H1 (cell line): Measurements from ENCODE around the gene OSBPL2. TPM values are rescaled to one million over a fixed set of nuclear protein-coding genes. Genes with fewer than 3 reads are reported as not detected.
A peak's percentile ranks its signal among the peaks of the same experiment; 100 is the strongest.

ENCODE experiments used
- CTCF ChIA-PET: fragments of 300-600 bp; sonication (Branson Sonifier 250); formaldehyde crosslinking; loops from one replicate; lab custom pipeline; 2021; ENCODE audit not compliant: partially characterized antibody; lab: Charles Lee
- POLR2A ChIA-PET: fragments of 300-600 bp; sonication (Branson Sonifier 250); formaldehyde crosslinking; loops from one replicate; lab custom pipeline; 2021; ENCODE audit warnings: inconsistent platforms; ENCODE audit not compliant: partially characterized antibody; lab: Charles Lee
- DNase-seq, 2 experiments: peaks; one replicate each; pipeline versions ENCODE4 v3.0.0 to v3.0.0-alpha.2; 2010 to 2022; ENCODE audit warnings: low spot score in 2 of 2, low read depth in 1 of 2, mixed read lengths in 1 of 2
- FAIRE-seq: peaks from 2 replicates; lab custom pipeline; 2011; peaks lifted over from hg19 to GRCh38; lab: Jason Lieb, UNC
- H2AFZ ChIP-seq: 2 replicates; pipeline ENCODE4 v1.8.1; 2012; ENCODE audit warnings: low read length, inconsistent platforms
- H2AK5ac ChIP-seq: 2 replicates; pipeline ENCODE4 v1.6.1; 2013; ENCODE audit warnings: low read depth, low read length
- H2BK120ac ChIP-seq: replicated peaks from 2 replicates; pipeline ENCODE3; 2013; ENCODE audit warnings: low read depth, low read length, inconsistent platforms
- H2BK12ac ChIP-seq: 2 replicates; pipeline ENCODE4 v1.6.1; 2013; ENCODE audit warnings: low read depth, low read length
- H2BK15ac ChIP-seq: 2 replicates; pipeline ENCODE4 v1.6.1; 2013; ENCODE audit warnings: low read length
- H2BK20ac ChIP-seq: 2 replicates; pipeline ENCODE4 v1.6.1; 2013; ENCODE audit warnings: low read length
- H2BK5ac ChIP-seq: 2 replicates; pipeline ENCODE4 v1.6.1; 2013; ENCODE audit warnings: low read depth, low read length
- H3K14ac ChIP-seq: 2 replicates; pipeline ENCODE4 v1.6.1; 2013; ENCODE audit warnings: inconsistent platforms; ENCODE audit not compliant: insufficient read length
- H3K18ac ChIP-seq: 2 replicates; pipeline ENCODE4 v1.6.1; 2013; ENCODE audit warnings: low read length; ENCODE audit errors: extremely low read depth
- H3K23ac ChIP-seq: 2 replicates; pipeline ENCODE4 v1.6.1; 2013; ENCODE audit warnings: inconsistent platforms; ENCODE audit not compliant: insufficient read length
- H3K23me2 ChIP-seq: 2 replicates; pipeline ENCODE4 v1.6.1; 2013; ENCODE audit warnings: low read depth, low read length
- H3K27ac ChIP-seq: 2 replicates; pipeline ENCODE4 v1.6.1; 2011; ENCODE audit warnings: low read depth, low read length, inconsistent platforms
- H3K27me3 ChIP-seq, 4 experiments: replicated peaks in 1 of 4; 1 replicate in 1 of 4; 2 replicates in 3 of 4; pipeline versions ENCODE4 v1.6.1 to v1.8.1; 2011 to 2013; ENCODE audit warnings: low read length in 3 of 4, mild to moderate bottlenecking in 3 of 4, inconsistent platforms in 2 of 4, mixed read lengths in 2 of 4, moderate library complexity in 1 of 4; ENCODE audit not compliant: control insufficient read depth in 3 of 4, insufficient read depth in 3 of 4; ENCODE audit errors: extremely low read depth in 1 of 4
- H3K36me3 ChIP-seq, 4 experiments: 2 replicates each; pipeline versions ENCODE4 v1.6.1 to v1.8.1; 2011 to 2013; ENCODE audit warnings: mild to moderate bottlenecking in 4 of 4, low read length in 3 of 4, moderate library complexity in 2 of 4, control low read depth in 1 of 4, inconsistent platforms in 1 of 4; ENCODE audit not compliant: insufficient read depth in 4 of 4, control insufficient read depth in 2 of 4
- H3K4ac ChIP-seq: replicated peaks from 2 replicates; pipeline ENCODE3; 2013; ENCODE audit warnings: low read length, low read depth, mixed read lengths, inconsistent platforms; ENCODE audit not compliant: insufficient read length
- H3K4me1 ChIP-seq, 4 experiments: replicated peaks in 1 of 4; 1 replicate in 1 of 4; 2 replicates in 3 of 4; pipeline versions ENCODE4 v1.6.1 to v1.8.1; 2011 to 2013; ENCODE audit warnings: low read length in 3 of 4, inconsistent platforms in 2 of 4, mixed read lengths in 1 of 4; ENCODE audit not compliant: insufficient read depth in 4 of 4, control insufficient read depth in 3 of 4
- H3K4me2 ChIP-seq, 2 experiments: 2 replicates each; pipeline versions ENCODE4 v1.6.1 to v1.8.1; 2011 to 2013; ENCODE audit warnings: low read depth in 2 of 2, low read length in 2 of 2, control low read depth in 1 of 2, inconsistent platforms in 1 of 2, mild to moderate bottlenecking in 1 of 2; ENCODE audit not compliant: insufficient read depth in 1 of 2
- H3K4me3 ChIP-seq, 4 experiments: fragments of 200-600, 300-600 bp in 1 of 4; sonication (generic), shearing (Covaris generic), sonication (Bioruptor Twin) in 1 of 4; 2 replicates each; pipeline versions ENCODE4 v1.5.1 to v1.8.1; 2011 to 2016; ENCODE audit warnings: low read length in 4 of 4, low read depth in 3 of 4, control low read depth in 2 of 4, inconsistent platforms in 2 of 4, mild to moderate bottlenecking in 2 of 4, mixed read lengths in 1 of 4, moderate library complexity in 1 of 4; ENCODE audit not compliant: insufficient read depth in 2 of 4; ENCODE audit errors: extremely low read depth in 1 of 4
- H3K56ac ChIP-seq: replicated peaks from 2 replicates; pipeline ENCODE3; 2013; ENCODE audit warnings: low read depth, mild to moderate bottlenecking, mixed read lengths, low read length, inconsistent platforms; ENCODE audit not compliant: insufficient read length
- H3K79me1 ChIP-seq: 2 replicates; pipeline ENCODE4 v1.6.1; 2013; ENCODE audit warnings: low read depth, low read length, control low read depth
- H3K79me2 ChIP-seq, 2 experiments: 2 replicates each; pipeline versions ENCODE4 v1.6.1 to v1.8.1; 2012 to 2013; ENCODE audit warnings: low read length in 2 of 2, mild to moderate bottlenecking in 2 of 2, inconsistent platforms in 1 of 2; ENCODE audit not compliant: insufficient read depth in 2 of 2, control insufficient read depth in 1 of 2
- H3K9ac ChIP-seq, 4 experiments: replicated peaks in 1 of 4; 1 replicate in 1 of 4; 2 replicates in 3 of 4; pipeline versions ENCODE4 v1.6.1 to v1.8.1; 2011 to 2013; ENCODE audit warnings: low read depth in 3 of 4, low read length in 3 of 4, control low read depth in 2 of 4, mild to moderate bottlenecking in 2 of 4, moderate library complexity in 2 of 4, inconsistent platforms in 1 of 4; ENCODE audit errors: extremely low read depth in 1 of 4
- H3K9me3 ChIP-seq, 2 experiments: 2 replicates each; pipeline versions ENCODE4 v1.6.1 to v1.8.1; 2012 to 2013; ENCODE audit warnings: mild to moderate bottlenecking in 2 of 2, moderate library complexity in 2 of 2, control low read depth in 1 of 2, inconsistent platforms in 1 of 2, low read depth in 1 of 2, low read length in 1 of 2, mixed read lengths in 1 of 2; ENCODE audit not compliant: insufficient read depth in 2 of 2
- H4K20me1 ChIP-seq, 2 experiments: replicated peaks in 1 of 2; 2 replicates each; pipeline versions ENCODE3 to v1.8.1; 2011 to 2013; ENCODE audit warnings: inconsistent platforms in 2 of 2, low read length in 2 of 2, mild to moderate bottlenecking in 1 of 2; ENCODE audit not compliant: insufficient read depth in 2 of 2, control insufficient read depth in 1 of 2
- H4K5ac ChIP-seq: 2 replicates; pipeline ENCODE4 v1.6.1; 2013; ENCODE audit warnings: low read length, low read depth, mixed read lengths, inconsistent platforms; ENCODE audit not compliant: insufficient read length
- H4K8ac ChIP-seq: 2 replicates; pipeline ENCODE4 v1.8.0; 2013; ENCODE audit warnings: mild to moderate bottlenecking, moderate library complexity, low read length, inconsistent platforms; ENCODE audit not compliant: insufficient read depth; ENCODE audit errors: extremely low read depth
- H4K91ac ChIP-seq: replicated peaks from 2 replicates; pipeline ENCODE3; 2013; ENCODE audit warnings: low read length, mixed read lengths, inconsistent platforms; ENCODE audit not compliant: insufficient read length
- BRCA1 ChIP-seq: IDR thresholded peaks from 2 replicates; pipeline ENCODE4 v1.6.1; 2012; ENCODE audit warnings: low read depth, low read length, improper control_type of control experiment
- CEBPB ChIP-seq: IDR thresholded peaks from 2 replicates; pipeline ENCODE4 v1.6.1; 2012; ENCODE audit warnings: low read depth, low read length
- CHD2 ChIP-seq: IDR thresholded peaks from 2 replicates; pipeline ENCODE4 v1.6.1; 2012; ENCODE audit warnings: low read length, improper control_type of control experiment
- EGR1 ChIP-seq: IDR thresholded peaks from 2 replicates; pipeline ENCODE4 v1.6.1; 2011; ENCODE audit warnings: low read depth, low read length, borderline replicate concordance
- FOSL1 ChIP-seq: IDR thresholded peaks from 2 replicates; pipeline ENCODE4 v1.6.1; 2011; ENCODE audit warnings: mild to moderate bottlenecking, low read depth, low read length, moderate library complexity; ENCODE audit not compliant: insufficient read depth
- KDM1A ChIP-seq: fragments of 200-600, 300-600 bp; sonication (generic); IDR thresholded peaks from 2 replicates; pipeline ENCODE4 v1.7.1; 2016; ENCODE audit warnings: mild to moderate bottlenecking, low read length, borderline replicate concordance
- NANOG ChIP-seq: IDR thresholded peaks from 2 replicates; pipeline ENCODE4 v1.6.1; 2011; ENCODE audit warnings: low read length, low read depth, mild to moderate bottlenecking, inconsistent platforms; ENCODE audit not compliant: insufficient read depth, poor library complexity, severe bottlenecking
- NRF1 ChIP-seq: IDR thresholded peaks from 2 replicates; pipeline ENCODE4 v1.6.1; 2011; ENCODE audit warnings: mild to moderate bottlenecking, low read depth, low read length, improper control_type of control experiment
- SIRT6 ChIP-seq: IDR thresholded peaks from one replicate; pipeline ENCODE4 v1.7.1; 2012; ENCODE audit warnings: low read length, inconsistent platforms
- SIX5 ChIP-seq: IDR thresholded peaks from 2 replicates; pipeline ENCODE4 v1.6.1; 2011; ENCODE audit warnings: mild to moderate bottlenecking, low read depth, low read length
- SUZ12 ChIP-seq: fragments of 200-600 bp; sonication (generic); IDR thresholded peaks from 2 replicates; pipeline ENCODE4 v1.6.1; 2012; ENCODE audit warnings: mild to moderate bottlenecking, inconsistent platforms, low read length, moderate library complexity, mixed read lengths
- TBP ChIP-seq: IDR thresholded peaks from 2 replicates; pipeline ENCODE4 v1.6.1; 2011; ENCODE audit warnings: low read depth, low read length, improper control_type of control experiment
- TEAD4 ChIP-seq: IDR thresholded peaks from 2 replicates; pipeline ENCODE4 v1.6.1; 2012; ENCODE audit warnings: low read depth, low read length, inconsistent platforms, mixed read lengths
- ZNF274 ChIP-seq: IDR thresholded peaks from 2 replicates; pipeline ENCODE4 v1.7.0; 2012; ENCODE audit warnings: low read length, borderline replicate concordance; ENCODE audit errors: extremely low read depth
- WGBS, 2 experiments: shearing (Covaris generic) in 1 of 2; methylation state at CpG; one replicate each; pipeline versions ENCODE4 v1.1.6 to v1.1.7; 2013 to 2015; ENCODE audit warnings: low lambda C conversion rate in 2 of 2, mixed read lengths in 2 of 2, inconsistent platforms in 1 of 2, low coverage in 1 of 2, missing lambda C conversion rate in 1 of 2; ENCODE audit not compliant: insufficient replicate concordance in 2 of 2, insufficient coverage in 1 of 2, insufficient read length in 1 of 2; ENCODE audit errors: extremely low coverage in 1 of 2, missing lambda C conversion rate in 1 of 2; 5-methylcytosine and 5-hydroxymethylcytosine counted together
- polyA plus RNA-seq, 7 experiments: library from polyadenylated mRNA; depleted of rRNA in 3 of 7; stranded (reverse) in 5 of 7; unstranded in 2 of 7; fragments of >200 nt in 5 of 7; fragments of 200-250 nt in 2 of 7; gene quantifications; 1 replicate in 5 of 7; 2 replicates in 1 of 7; 4 replicates in 1 of 7; pipeline versions ENCODE4 v1.2.1 to v1.2.3, GENCODE V29; 2011 to 2013; ENCODE audit warnings: missing spikeins in 2 of 7, mixed read lengths in 2 of 7
- total RNA-seq: library from RNA; stranded (reverse); fragmentation: NEBNext Ultra II Directional; extraction: Animal tissue kit (Norgen Biotek cat#: 25700); gene quantifications from 2 replicates; pipeline ENCODE4 v1.2.1, GENCODE V29; 2021
- TF ChIP-seq, protein P1 (sequence below): IDR thresholded peaks from 2 replicates; pipeline ENCODE4 v1.6.1; 2011; ENCODE audit warnings: low read depth, mild to moderate bottlenecking, low read length; ENCODE audit not compliant: insufficient read depth

The OSBPL2 gene
- total and polyA plus RNA-seq, 2 of the 8 experiments (the other 6 are each of a cell fraction or from before 2014, with no cell fraction given): 11.7 to 42.4 TPM

DNA sequence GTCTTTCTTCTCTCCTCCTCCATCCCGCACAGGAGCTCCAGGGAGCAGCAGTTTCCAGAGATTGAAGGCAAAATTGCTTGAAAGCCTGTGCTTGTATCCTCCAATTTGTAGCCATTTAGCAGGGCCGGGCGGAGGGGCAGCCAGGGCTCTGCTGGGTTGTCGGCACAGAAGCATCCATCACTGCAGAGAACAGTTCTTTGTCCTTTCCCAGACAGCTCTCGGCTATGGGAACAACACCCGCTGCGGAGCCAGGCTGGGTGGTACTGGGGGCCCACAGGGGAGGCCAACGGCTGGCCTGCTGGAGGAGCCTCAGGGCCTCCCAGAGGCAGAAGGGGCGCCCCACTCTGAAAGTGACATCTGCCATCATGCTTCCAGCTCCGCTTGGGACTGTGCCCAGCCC is 26.0 kb upstream of the OSBPL2 start:
- no peak for FAIRE-seq
- DNase-seq: no peak
- POLR2A ChIA-PET: no interaction called here
- no peak for TF ChIP-seq EGR1
- TF ChIP-seq NRF1: no peak
- TF ChIP-seq CHD2: no peak
- no peak for TF ChIP-seq BRCA1
- TF ChIP-seq ZNF274: no peak
- TF ChIP-seq TBP: no peak
- no peak for TF ChIP-seq SIX5
- no peak for TF ChIP-seq TEAD4
- no peak for TF ChIP-seq NANOG
- TF ChIP-seq FOSL1: no peak
- TF ChIP-seq, protein P1, sequence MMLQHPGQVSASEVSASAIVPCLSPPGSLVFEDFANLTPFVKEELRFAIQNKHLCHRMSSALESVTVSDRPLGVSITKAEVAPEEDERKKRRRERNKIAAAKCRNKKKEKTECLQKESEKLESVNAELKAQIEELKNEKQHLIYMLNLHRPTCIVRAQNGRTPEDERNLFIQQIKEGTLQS: no peak
- no peak for TF ChIP-seq CEBPB
- no peak for TF ChIP-seq SUZ12
- no peak for TF ChIP-seq KDM1A
- no peak for TF ChIP-seq SIRT6

More for the DNA sequence above, 26.0 kb upstream of the OSBPL2 start:
- Histone ChIP-seq H2BK12ac (no peak overlapping the region), H4K91ac (no peak overlapping the region), H3K79me1 (no peaks in the 10 kb centered on the region), H3K9me3 (no peaks in the 10 kb centered on the region), H3K36me3 (no peaks in the 10 kb centered on the region), H2BK120ac (no peak overlapping the region), H3K79me2 (no peaks in the 10 kb centered on the region), H3K14ac (no peak overlapping the region), H4K5ac (no peak overlapping the region), H3K18ac (no peak overlapping the region), H3K27ac (no peak overlapping the region), H3K4me1 (peaks cover 0 to 3% (median 0%) of the 10 kb centered on the region in 4 experiments; a peak in 1 of 7 replicates), H3K56ac (no peak overlapping the region), H3K4me3 (no peak overlapping the region), H2BK5ac (no peak overlapping the region), H4K20me1 (peaks cover 0 to 2% of the 10 kb centered on the region in 2 experiments), H2AK5ac (no peak overlapping the region), H2BK20ac (no peak overlapping the region), H3K23me2 (no peaks in the 10 kb centered on the region), H3K27me3 (peaks cover 0 to 2% (median 0%) of the 10 kb centered on the region in 4 experiments; a peak in 5 of 7 replicates), H2BK15ac (no peak overlapping the region), H2AFZ (no peak overlapping the region), H3K23ac (no peak overlapping the region), H4K8ac (peak overlapping the region; percentile 25; the same call in 1 of the 2 replicates), H3K4ac (no peak overlapping the region), H3K4me2 (no peak overlapping the region), H3K9ac (no peak overlapping the region)
- WGBS, 2 experiments: 78% methylated on average over 10 of the region's 10 CpGs; no CpG with 5 or more reads in 1 of the 2 experiments
- CTCF ChIA-PET: interaction anchor here (0.9 to 1.5 kb wide), 5 partner anchors 9 to 171 kb away, joined by 3 read pairs; no protein-coding TSS in a partner anchor
